HG02973 (cell line): Measurements from ENCODE around the gene RINT1.
"Not testable (repeated sequence)": the region's sequence is repeated elsewhere in the genome, so short reads cannot be mapped to it uniquely, and the experiment has no call there.

Source experiments
- ATAC-seq: cut with Tn5 transposase; IDR thresholded peaks from one replicate; pipeline ENCODE4 v1.9.1; 2021; ENCODE audit warnings: moderate library complexity; ENCODE audit not compliant: unreplicated experiment

Gene RINT1

GRCh38 chr7:105596866-105597265, 64.9 kb downstream of the RINT1 start:
- ATAC-seq = no peak

- ATAC-seq = not testable (repeated sequence)
Observed at GRCh38 chr7:105599080-105599479, 67.1 kb downstream of the RINT1 start.

GRCh38 chr7:105599551-105599950, 67.5 kb downstream of the RINT1 start:
- no peak for ATAC-seq

- no peak for ATAC-seq
Observed at GRCh38 chr7:105600720-105601550, 68.9 kb downstream of the RINT1 start.

DNA sequence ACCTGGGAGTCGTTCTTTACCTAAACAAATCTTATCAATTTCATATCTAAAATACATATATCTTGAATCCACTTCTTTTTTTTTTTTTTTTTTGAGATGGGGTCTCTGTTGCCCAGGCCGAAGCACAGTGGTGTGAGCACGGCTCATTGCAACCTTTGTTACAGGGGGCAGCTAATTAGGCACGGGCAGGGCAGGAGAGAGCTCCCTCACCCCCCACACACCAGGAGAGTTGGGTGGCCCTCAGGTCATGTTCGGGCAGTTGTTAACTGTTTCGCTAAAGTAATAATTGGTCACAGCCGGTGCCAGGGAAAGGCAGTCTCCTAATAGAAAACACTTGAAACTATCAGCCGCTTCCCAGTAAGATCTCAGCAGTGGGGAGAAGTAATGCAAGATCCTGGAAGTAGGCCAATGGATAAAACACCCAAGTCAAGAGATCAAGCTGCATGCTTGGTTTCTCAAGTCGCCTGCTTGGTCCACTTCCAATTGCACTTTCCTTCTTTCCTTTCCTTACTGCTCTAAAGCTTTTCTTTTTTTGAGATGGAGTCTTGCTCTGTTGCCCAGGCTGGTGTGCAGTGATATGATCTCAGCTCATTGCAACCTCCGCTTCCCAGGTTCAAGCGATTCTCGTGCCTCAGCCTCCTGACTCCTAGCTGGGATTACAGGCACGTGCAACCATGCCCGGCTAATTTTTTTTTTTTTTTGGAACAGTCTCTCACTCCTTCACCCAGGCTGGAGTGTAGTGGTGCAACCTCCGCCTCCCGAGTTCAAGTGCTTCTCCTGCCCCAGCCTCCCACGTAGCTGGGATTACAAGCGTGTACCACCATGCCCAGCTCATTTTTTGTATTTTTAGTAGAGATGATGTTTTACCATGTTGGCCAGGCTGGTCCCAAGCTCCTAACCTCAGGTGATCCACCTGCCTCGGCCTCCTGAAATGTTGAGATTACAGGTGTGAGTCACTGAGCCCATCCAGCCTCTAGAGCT, 70.6 kb downstream of the RINT1 start:
- no peak for ATAC-seq

GRCh38 chr7:105610165-105610930, 78.3 kb downstream of the RINT1 start:
- ATAC-seq = no peak

DNA sequence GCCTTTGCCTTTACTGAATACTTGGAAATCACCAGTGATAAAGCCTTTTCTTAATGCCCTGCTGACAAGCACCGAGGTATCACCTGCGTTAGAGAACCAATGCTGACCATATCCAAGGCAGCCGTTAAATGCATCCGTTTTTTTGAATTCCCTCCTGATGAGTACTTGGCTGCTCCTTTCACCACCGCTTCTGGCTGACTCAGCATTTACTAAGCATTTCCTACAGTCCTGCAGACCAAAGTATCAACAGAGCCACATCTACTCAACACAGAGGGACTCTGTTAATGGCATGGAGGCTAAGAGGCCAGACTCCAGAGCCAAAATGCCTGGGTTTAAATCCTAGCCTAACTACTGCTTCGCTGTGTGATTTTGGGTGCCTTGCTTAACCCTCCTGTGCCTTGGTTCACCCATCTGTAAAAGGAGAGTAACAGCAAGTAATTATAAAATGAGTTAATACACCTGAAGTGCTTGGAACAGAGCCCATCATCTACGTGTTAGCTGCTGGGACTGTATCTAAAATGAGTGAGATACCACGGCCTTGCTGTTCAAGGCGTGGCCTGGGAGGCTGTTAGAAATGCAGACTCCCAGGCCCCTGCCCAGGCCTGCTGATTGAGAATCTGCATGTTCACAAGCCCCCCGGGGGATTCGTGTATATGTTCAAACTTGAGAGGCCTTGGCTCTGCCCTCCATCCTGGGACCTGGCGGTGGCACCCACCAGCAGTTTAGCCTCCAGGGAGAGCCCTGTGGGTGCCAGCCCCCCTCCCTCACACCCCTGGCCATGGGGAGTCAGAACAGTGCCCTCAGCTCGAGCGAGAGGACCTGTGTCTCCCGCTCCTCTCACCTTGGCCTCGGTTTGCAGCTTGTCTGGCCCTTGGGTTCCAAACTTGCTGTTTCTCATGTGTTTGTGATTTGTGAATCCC, 80.1 kb downstream of the RINT1 start:
- no peak for ATAC-seq

DNA sequence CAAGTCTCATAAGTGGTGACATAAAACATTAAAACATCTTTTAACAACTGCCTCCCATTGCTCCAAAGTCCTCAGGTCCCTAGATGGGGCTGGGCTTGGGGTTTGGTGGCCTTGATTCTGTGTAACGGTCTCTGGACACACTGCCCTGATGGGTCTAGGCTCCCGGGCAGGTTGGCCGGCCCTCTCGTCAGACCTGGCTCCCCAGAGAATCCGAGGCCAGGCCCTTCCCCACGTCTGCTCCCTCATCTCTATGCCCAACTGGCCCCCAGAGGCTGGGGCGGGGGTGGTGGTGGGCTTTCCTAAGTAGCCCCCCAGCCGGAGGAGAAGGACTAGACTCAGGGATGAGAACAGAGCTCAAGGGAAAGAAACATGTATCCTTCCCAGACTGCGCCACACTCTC, 80.8 kb downstream of the RINT1 start:
- no peak for ATAC-seq

GRCh38 chr7:105613611-105614330, 81.8 kb downstream of the RINT1 start:
- no peak for ATAC-seq

DNA sequence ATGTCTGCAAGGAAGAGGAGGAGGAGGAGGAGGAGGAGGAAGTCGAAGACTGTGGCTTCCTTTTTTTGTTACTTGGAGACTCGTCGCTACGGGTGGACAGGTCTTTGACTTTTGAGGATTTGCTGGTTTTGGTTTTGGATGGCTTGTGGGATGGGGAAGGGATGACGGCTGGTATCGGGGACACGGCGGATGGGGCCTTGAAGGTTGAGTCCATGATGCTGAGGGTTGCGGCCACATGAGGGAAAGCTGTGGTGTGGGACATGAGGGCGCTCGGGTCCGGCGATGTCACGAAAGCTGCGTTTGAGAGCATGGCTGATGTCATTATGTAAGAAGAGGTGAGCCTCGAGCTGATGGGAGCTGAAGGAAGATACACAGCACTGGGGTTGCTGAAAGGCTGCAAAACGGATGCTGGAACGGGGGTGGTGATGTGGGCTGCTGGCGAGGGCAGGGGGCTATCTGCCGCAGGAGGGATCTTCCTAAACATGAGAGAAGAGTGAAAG, 82.4 kb downstream of the RINT1 start:
- no peak for ATAC-seq
